GM12878 (cell line): ENCODE measurements around the gene ZNF576. TPM values are rescaled to one million over a fixed set of nuclear protein-coding genes. Genes with fewer than 3 reads are reported as not detected.

Experiments
- HSF1 ChIP-seq: fragments of 150-350 bp; IDR thresholded peaks from 2 replicates; pipeline ENCODE4 v1.6.1; 2014; ENCODE audit warnings: mild to moderate bottlenecking, low read depth, low read length
- POU2F2 ChIP-seq: IDR thresholded peaks from 3 replicates; pipeline ENCODE4 v1.6.1; 2011; ENCODE audit warnings: low read depth, mild to moderate bottlenecking, low read length, borderline replicate concordance
- polyA plus RNA-seq, 11 experiments: library from polyadenylated mRNA; depleted of rRNA in 4 of 11; unstranded in 6 of 11; stranded (reverse) in 5 of 11; fragments of >200 nt; fragmentation: Nextera tagmentation in 4 of 11; fragmentation: Illumina TruSeq in 1 of 11; extraction: Ambion mirVana in 4 of 11; extraction: Trizol in 1 of 11; gene quantifications; 1 replicate in 1 of 11; 2 replicates in 10 of 11; pipeline versions ENCODE4 v1.2.1 to v1.2.3, GENCODE V29; 2011 to 2016; ENCODE audit warnings: inconsistent platforms in 2 of 11, missing spikeins in 2 of 11, low read depth in 1 of 11
- total RNA-seq, 4 experiments: library from RNA; depleted of rRNA in 3 of 4; stranded (reverse); fragments of >200 nt in 3 of 4; fragmentation: Illumina TruSeq in 1 of 4; extraction: Trizol in 1 of 4; gene quantifications; 2 replicates each; pipeline versions ENCODE4 v1.2.1 to v1.2.3, GENCODE V29; 2013 to 2021
- TF ChIP-seq, protein P1 (sequence below): fragments of 450-650 bp; IDR thresholded peaks from 2 replicates; pipeline ENCODE4 v1.6.1; 2017; ENCODE audit warnings: mild to moderate bottlenecking, moderate library complexity

The ZNF576 gene
- total and polyA plus RNA-seq, 10 of the 15 experiments (the other 5 are each of a cell fraction or from before 2014, with no cell fraction given), result 7.4 to 29.8 (median 14.3) TPM

DNA sequence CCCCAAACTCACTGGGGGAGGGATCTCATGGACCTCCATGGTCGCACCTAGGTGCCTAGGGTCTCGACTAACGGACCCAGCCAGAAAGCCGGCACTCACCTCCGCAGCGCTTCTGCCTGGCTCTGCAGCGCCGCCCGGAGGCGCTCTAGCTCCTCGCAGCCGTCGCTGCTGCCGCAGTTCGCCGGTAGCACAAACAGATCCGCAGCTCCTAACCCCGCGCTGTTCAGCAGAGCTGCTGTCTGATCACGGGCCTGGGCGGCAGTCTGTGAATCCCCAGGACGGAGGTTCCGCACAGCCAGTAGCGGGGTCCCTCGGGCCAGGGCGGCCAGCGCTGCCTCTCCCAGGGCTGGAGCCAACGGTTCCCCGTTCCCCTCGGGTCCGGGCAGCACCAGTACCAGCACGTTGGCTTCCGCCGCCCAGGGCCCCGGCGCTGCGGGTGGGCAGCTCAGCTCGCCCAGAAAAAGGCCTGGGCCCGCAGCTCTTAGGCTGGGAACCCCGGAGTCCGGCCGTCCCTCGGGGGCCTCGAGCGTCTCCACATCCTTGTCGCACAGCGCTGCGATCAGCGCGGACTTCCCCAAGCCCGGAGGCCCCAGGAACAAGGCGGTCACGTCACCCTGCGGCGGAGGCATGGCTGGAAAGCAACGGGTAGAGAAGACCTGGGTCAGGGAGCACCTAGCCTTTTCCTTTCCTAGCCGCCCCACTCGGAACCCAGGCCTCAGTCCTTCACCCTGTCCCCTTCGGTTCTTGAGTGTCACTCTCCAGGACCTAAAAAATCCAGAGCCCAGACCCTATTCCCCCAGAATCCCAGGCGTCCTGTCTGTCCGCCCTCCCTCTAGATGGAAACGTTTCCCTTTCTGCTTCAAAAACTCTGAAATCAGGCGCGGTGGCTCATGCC, 1.4 kb upstream of the ZNF576 start (continued):
- TF ChIP-seq, protein P1, sequence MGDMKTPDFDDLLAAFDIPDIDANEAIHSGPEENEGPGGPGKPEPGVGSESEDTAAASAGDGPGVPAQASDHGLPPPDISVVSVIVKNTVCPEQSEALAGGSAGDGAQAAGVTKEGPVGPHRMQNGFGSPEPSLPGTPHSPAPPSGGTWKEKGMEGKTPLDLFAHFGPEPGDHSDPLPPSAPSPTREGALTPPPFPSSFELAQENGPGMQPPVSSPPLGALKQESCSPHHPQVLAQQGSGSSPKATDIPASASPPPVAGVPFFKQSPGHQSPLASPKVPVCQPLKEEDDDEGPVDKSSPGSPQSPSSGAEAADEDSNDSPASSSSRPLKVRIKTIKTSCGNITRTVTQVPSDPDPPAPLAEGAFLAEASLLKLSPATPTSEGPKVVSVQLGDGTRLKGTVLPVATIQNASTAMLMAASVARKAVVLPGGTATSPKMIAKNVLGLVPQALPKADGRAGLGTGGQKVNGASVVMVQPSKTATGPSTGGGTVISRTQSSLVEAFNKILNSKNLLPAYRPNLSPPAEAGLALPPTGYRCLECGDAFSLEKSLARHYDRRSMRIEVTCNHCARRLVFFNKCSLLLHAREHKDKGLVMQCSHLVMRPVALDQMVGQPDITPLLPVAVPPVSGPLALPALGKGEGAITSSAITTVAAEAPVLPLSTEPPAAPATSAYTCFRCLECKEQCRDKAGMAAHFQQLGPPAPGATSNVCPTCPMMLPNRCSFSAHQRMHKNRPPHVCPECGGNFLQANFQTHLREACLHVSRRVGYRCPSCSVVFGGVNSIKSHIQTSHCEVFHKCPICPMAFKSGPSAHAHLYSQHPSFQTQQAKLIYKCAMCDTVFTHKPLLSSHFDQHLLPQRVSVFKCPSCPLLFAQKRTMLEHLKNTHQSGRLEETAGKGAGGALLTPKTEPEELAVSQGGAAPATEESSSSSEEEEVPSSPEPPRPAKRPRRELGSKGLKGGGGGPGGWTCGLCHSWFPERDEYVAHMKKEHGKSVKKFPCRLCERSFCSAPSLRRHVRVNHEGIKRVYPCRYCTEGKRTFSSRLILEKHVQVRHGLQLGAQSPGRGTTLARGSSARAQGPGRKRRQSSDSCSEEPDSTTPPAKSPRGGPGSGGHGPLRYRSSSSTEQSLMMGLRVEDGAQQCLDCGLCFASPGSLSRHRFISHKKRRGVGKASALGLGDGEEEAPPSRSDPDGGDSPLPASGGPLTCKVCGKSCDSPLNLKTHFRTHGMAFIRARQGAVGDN, result no peak
- TF ChIP-seq HSF1, result no peak
- TF ChIP-seq POU2F2, result 0 out of 3 replicates have a peak, but pooled peaks have one; percentile 18
